ENCODE measurements around the gene INPP5A.

GRCh38 chr10:132564690-132565089 is 27.1 kb downstream of the INPP5A start:
- TF ChIP-seq JUND (IDR thresholded peaks at IDR 0.05) (no peak), ELF1 (IDR thresholded peaks at IDR 0.05; ENCODE audit: borderline replicate concordance, low read depth) (no peak), ZNF274 (IDR thresholded peaks at IDR 0.05; ENCODE audit: low read depth, low read length) (no peak), CTCF (IDR thresholded peaks at IDR 0.05 in 2 of 3, conservative IDR thresholded peaks at IDR 0.05 in 1 of 3; ENCODE audit: borderline replicate concordance in 1 of 3, insufficient read depth in 1 of 3, low read depth in 2 of 3, low read length in 2 of 3) (no peak), SP1 (IDR thresholded peaks at IDR 0.05; ENCODE audit: low read depth) (no peak), TCF7L2 (IDR thresholded peaks at IDR 0.05; ENCODE audit: borderline replicate concordance, extremely low read depth, insufficient read depth, insufficient read length) (no peak), EGR1 (IDR thresholded peaks at IDR 0.05; ENCODE audit: low read depth) (no peak)
